Pons (tissue), 1 donor: ENCODE measurements around the gene ADCK1.
"Not testable (repeated sequence)": the region's sequence is repeated elsewhere in the genome, so short reads cannot be mapped to it uniquely, and the experiment has no call there.

Experiments
- DNase-seq: peaks from one replicate; pipeline ENCODE4 v3.0.0-alpha.2; 2016; ENCODE audit warnings: low spot score

ADCK1 gene

DNA sequence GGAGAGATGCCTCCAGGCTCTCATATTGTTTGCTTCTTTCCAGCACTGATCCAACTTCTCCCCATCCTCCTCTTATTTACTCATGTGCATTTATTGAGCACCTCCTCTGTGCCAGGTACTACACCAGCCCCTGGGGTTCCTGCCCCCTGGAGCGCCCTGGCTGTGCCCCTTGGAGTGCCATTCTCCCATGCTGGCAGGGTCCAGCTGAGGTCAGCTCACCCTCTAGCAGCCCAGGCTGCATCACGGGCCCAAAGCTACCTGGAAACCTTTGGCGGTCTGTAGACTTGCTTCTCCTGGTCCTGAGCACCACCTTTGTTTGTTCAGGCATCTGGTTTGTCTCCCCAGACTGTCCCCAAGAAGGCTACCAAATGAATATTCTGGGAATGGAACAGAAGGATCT, 67.0 kb downstream of the ADCK1 start:
- no peak for DNase-seq

DNA sequence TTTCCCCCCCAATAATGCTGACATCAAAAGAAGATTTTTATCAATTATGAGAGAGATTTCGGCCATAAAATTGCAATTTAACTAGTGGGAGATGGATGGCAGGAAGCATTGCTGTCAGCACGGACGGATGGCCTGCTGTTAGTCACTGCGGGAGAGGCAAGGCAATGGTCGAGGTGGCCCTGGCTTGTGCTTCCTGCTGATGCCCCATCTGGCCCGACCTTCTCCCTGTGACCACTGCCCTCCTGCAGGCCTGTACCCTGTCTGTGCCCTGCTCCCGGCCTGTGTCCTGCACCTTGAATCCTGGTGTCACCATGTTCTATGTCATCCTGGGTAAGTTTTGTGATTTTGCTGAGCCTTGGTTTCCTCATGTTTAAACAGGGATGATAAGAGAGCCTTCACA, 67.6 kb downstream of the ADCK1 start:
- no peak for DNase-seq

DNA sequence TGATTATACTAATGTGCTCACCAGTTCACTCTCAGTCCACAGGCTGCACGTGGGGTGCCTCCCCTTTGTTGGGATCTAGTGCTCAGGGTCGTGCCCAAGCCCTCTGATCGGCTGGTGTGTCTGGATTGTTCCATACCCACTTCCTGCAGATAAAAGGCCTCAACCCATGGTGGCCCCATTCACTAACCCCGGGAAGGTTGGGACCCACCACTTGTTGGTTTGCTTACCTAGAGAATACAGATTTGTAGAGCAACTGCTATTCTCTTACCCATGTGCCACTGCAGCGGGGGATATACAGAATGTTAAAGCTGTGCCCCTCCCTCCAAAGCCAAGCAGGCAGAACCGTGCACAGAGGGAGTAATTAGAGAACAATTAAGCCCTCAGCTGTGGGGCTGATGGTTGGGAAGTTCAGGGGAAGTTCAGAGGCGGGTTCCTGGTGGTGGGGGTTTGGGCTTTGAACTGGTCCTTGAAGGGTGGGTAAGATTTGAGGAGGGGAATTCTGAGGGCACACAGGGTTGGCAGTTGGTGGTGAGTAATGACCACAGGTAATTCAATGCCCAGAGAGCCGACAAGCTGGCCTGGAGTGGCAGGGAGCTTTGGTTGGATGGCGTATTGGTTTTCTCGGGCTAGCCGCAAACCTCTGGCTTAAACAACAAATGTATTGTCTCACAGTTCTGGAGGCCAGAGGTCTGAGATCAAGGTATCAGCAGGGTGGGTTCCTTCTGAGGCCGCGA, 68.8 kb downstream of the ADCK1 start:
- DNase-seq: no peak

DNA sequence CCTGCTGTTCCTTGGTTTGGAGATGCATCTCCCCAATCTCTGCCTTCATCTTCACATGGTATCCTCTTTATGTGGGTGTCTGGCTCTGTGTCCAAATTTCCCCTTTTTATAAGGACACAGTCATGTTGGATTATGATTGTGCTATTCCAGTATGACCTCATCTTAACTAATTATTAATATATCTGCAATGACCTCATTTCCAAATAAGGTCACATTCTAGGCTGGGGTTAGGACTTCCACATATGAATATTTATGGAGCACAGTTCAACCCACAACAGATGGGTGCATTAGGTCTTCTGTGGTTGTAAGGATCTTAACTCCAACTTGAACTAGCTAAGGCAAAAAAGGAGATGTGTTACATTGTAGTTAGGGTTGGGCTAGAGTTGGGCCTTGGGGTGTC, 69.4 kb downstream of the ADCK1 start:
- no peak for DNase-seq

DNA sequence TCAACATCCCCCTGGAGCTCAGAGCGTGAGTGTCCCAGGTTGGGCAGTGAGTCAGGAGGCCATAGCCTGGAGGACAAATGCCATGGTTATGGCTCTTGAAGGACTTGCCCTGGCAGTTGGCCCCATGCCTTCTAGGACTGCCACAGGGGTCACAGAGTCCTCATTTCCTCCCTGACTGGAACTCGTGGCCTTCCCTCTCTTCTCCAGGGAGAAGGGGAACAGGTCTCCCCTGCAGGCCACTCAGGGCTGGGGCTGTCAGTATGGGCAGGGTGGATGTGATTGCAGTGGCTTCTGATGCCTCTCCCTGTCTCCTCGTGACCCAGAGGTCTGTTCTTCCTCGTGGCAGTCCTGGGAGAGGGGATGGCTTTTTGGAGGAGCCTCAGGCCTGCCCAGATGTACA, 70.7 kb downstream of the ADCK1 start:
- no peak for DNase-seq

DNA sequence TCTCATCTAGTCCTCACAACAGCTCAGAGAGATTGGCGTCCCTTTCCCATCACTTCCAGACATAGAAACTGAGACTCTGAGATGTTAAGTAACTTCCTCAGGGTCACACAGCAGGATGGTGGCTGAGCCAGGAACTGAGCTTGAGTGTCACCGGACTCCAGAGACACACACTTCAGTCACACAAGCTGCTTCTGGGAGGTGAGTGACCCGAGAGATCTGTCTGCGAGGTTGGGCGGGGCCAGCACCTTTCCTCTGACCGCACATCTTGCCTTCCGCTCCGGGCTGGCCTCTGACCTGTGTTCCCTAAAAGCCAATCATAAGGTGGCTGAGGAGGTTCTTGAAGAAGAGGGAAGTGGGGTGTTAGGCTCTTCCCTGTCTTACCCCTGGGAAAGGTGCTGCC, 72.2 kb downstream of the ADCK1 start:
- no peak for DNase-seq

DNA sequence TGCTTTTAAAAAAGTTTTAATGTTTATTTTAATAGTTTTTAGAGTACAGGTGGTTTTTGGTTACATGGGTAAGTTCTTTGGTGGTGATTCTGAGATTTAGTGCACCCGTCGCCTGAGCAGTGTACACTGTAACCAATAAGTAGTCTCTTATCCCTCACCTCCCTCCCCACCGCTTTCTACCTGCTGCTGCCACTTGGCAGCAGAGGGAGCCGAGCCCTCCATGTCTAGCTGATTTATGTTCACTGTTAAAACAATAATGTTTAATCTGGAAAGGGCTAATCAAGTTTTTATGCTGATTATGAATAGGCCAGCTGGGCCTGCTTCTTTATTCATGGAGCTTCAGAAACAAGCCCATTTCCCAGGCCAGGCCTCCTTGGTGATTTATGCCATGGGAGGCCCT, 73.1 kb downstream of the ADCK1 start:
- no peak for DNase-seq

DNA sequence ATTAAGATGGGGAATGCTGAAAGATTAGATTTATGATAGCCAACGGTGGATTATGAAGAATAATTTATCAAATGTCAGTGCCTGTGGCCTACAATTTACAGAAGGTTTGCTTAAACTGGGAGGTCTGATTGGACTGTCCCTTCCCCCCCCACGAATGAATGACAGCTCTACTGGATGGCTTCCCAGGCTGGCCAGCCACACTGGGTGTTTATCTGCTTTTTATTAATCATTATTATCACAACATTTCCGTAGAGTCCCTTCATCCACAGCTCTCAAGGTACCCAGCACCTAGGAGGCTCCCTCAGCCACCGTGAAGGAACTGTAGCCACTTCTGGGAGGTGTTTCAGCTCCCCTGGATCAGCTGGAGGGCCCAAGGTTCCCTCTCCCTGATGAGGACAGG, 78.9 kb downstream of the ADCK1 start:
- DNase-seq: peak; percentile 30

DNA sequence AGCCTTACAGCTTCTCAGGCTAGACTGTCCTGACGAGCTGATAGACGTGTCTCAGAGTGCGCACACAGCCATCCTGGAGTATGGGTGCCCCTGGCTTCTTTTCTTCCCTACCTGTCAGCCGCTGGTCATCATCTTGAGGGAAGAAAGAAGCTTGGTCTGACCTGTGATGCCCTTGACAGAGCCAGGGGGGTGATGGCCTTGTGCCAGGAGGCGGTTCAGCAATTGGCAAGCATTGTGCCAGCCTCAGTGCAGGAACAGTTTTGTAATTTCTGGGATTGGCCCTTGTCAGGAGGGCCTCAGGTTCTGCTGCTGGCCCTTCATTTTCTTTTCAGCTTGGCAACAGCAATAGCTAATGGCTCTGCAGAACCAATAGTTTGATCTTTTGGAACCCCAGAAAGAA, 80.1 kb downstream of the ADCK1 start:
- no peak for DNase-seq

DNA sequence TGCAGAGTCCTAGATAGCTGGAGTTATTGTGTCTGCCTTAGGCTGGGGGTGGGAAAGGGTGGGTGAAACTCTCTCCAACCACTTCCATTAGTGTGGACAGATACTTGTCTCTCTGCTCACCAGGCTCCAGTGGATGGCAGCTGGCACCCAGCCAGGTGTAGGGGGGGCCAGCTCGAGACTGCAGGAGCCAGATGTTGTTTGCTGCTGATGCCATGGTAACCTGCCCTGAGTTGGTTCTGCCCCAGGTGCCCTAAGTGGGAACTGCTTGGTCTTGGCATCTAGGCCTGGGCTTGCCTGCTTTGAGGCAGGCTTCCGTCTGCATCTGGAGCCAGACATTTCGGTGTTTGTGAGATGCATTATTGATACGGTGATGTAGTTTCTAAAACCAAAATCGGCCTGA, 82.2 kb downstream of the ADCK1 start:
- peak; percentile 56 for DNase-seq

DNA sequence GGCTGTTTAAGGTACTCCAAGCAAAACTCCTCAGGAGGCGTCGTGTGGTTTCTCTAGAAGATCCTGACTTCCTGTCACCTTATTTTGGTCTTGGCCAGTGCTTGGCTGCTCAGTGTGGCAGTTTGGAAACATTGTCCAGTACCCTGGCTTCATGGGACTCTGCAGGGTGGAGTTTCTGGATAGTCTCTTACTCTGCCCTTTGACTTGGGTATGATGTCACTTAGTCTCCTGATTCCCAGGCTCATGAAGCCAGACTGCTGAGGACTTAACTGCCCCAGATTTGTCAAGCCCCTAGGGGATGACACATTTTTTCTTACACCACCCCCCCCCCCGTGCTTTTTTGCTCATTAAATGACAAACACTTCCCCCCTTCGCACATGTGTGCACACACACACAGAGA, 82.7 kb downstream of the ADCK1 start:
- peak; percentile 25 for DNase-seq

DNA sequence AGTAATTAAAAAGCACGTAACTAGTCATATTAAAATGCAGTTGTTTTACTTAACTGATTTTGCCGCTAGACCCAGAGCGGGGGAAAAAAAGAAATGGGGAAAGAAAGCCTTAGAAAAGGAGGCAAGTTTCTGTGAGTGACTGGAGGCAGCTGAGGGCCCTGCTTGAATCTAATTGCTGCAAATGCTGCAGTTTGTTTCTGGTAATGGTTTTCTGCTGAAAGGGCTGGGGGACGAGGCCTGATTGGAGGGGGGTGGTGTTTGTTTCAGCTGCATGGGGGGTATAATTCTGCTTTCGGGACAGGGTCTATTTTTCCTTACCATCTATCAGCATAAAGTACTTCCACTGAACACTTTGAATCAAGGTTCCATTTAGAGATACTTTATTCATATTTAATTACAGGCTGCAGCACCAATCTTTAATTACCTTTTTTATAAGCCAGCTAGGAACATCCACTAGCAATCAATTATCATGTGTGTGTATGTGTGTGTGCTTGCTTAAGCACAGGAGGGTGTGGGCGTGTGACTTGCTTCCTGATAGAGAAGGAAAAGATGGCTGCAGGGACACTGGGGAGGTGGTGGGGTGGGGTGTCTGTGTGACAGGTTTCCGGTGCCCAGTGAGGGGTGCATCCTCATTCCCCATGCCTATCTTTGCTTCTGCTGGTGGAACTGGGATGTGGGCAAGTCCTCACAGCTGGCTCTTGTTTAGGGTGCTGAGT, 83.4 kb downstream of the ADCK1 start:
- no peak for DNase-seq

DNA sequence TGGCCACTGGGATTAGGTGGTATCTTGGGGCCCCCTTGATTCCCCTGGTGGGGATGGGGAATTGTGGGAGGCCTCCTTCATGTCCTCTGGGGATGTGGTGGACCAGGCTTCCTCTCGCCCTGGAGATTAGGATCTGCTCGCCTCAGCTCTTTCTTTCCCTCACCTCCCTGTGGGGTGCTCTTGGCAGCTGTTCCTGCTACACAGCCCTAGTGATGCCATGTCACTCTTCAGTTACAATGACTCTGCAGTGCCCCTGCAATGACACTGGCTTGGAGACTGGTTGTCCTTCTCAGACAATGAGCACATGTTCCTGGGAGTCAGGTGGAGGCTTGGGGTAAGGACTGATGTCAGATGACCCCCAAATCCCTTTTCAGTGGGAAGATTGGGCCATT, 83.9 kb downstream of the ADCK1 start:
- peak; percentile 79 for DNase-seq

DNA sequence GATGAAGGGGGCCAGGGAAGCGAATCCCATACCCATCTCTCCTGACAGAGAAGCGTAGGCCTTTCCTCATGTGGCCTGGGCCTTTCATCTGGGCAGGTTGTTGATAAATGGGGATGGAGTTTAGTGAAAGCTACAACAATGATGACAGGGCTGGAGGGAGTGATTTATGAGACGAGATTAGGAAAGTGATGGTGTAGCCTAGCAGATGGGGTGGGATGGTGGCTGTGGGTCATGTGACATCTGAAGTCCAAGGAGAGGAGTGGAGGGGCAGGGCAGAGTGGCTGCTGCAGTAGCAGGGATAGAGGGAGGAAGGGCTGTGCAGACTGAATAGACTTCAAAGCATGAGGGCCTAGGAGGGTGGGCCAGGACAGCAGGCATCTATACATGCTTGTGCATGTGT, 85.5 kb downstream of the ADCK1 start:
- no peak for DNase-seq

DNA sequence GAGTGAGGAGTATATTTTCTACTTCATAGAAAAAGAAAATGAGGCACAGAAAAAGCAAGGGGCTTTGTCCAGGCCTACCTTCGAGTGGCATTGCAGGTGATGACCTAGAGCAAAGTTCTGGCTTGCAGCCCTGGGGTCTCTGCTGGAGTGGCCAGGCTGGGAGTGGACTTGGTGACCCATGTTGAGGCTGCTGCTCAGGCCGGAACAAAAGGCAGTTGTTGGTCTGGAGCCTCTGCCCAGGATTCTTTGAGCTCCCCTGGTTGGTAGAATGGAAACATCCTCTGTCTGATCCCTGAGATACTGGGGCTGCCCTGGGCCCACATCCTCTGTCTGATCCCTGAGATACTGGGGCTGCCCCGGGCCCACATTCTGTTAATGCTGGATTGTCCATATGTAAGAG, 86.1 kb downstream of the ADCK1 start:
- peak; percentile 25 for DNase-seq

DNA sequence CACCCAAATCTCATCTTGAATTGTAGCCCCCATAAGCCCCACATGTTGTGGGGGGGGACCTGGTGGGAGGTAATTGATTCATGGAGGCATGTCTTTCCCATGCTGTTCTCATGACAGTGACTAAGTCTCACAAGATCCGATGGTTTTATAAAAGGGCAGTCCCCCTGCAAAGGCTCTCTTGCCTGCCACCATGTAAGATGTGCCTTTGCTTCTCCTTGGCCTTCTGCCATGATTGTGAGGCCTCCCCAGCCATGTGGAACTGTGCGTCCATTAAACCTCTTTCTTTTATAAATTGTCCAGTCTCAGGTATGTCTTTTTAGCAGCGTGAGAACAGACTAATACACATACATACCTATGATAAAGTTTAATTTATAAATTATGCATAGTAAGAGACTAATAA, 89.0 kb downstream of the ADCK1 start:
- DNase-seq: not testable (repeated sequence)

DNA sequence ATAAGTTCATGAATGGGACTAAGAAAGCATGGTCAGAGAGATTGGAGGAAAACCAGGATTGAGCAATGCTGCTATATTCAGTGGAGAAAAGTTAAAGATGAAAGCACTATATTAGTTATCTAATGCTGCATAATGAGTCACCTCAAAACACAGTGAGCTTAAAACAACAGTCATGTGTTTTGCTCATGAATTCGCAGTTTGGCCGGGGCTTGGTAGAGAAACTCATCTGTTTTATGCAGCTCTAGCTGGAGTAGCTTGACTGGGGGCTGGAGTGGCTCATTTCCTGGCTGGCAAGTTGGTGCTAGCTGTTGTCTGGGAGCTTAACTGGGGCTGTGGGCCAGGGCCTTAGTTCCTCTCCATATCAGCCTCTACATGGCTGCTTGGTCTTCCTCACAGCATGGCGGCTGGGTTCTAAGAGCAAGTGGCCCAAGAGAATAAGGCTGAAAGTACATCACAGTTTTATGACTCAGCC, 90.1 kb downstream of the ADCK1 start:
- no peak for DNase-seq

DNA sequence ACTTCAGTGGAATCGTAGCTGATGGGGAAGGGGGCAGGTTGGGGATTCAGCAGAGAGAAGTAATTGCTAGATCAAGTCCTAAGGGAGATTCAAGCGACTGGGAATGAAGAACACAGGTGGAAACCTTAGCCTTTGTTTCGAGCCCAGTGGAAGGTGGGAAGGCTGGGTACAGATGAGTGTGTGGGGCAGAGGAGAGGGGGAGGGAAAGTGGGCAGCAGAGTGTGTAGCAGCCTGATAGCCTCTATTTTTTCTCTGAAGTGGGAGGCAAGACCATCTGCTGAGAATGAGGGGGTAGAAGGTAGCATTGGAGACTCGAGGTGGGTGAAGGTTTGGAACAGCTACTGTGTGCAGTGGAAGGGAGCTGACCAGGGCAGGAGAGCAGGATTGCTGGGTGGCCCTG, 91.0 kb downstream of the ADCK1 start:
- no peak for DNase-seq

DNA sequence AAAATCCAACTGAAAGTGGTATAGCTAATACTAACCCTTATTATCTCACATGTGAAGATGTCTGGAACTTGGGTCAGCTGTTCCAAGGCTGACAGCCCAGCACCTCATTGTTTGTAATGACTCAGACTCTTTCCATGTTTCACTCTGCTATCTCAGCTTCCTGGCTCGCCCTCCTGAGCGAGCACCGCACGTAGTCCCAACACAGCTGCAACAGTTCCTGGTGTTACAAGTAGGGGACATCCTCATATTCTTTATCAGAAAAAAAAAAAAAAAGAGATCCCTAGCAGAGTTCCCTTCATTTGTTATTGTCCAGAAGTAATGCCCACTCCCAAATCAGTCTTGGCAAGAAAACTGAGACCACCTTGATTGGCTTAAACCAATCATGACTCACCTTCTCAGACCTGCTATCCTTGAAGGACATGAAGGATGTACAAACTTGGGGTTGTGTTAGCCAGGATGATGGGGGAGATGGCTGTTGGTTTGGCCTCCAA, 92.5 kb downstream of the ADCK1 start:
- DNase-seq: no peak

DNA sequence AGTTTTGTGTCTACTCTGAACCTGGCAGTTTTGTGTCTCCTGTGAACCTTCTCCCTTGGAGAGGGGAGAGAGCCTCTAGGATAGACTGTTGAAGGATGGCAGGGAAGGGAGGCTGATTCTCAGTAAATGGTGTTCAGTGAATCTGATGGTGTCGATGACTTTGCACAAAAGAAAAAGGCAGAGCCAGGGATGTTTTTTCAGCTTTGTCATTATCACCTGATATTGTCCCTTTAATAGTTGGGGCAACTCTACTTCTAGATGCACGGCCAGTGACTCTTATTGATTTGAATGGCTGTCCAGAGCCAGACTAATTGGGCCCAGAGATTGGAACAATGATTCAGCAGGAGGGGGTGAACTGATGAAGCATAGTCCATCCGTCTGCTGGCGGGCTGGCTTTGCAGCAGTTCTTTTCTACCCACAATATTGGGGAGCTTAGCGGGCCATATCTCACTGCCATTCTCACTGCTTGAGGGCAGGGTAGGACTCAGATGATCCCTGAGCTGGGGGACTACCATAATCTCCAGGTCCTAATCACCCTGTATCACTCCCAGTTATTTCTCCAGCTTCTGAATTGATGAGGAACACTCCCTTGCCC, 93.1 kb downstream of the ADCK1 start:
- DNase-seq: no peak

DNA sequence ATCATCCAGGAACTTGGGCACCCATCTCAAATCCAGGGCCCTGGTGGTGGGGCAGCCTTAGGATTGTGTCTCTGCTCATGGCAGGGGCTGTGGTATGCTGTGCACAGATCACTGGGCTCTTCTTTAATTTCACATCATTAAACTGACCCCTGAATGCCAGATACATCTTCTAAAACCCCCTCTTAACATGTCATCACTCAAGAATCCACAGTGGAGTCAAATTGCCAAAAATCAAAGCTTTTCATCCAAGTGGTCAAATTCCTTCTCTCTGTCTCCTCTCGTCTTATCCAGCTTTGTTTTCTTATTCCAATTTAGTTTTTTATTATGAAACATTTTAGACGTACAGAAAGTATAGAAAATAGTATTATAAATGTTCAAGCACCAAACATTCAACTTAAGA, 97.5 kb downstream of the ADCK1 start:
- no peak for DNase-seq

DNA sequence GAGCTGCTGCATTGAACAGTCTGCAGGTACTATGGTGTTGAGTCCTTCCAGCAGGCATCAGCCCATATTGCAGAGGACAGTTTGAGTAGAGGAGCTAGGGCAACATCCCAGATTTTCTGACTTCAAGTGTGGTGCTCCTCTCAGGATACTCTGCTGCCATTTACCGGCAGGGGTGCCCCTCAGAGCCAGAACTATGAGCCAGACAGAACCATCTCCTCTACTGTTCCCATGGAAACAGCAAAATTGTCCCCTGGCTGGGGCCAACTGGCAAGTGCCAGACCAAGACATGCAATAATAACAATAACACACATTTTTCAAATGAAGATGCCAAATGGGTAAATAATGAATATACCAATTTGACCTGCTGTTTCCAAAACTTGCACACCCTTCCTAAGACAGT, 102.9 kb downstream of the ADCK1 start:
- peak; percentile 28 for DNase-seq

DNA sequence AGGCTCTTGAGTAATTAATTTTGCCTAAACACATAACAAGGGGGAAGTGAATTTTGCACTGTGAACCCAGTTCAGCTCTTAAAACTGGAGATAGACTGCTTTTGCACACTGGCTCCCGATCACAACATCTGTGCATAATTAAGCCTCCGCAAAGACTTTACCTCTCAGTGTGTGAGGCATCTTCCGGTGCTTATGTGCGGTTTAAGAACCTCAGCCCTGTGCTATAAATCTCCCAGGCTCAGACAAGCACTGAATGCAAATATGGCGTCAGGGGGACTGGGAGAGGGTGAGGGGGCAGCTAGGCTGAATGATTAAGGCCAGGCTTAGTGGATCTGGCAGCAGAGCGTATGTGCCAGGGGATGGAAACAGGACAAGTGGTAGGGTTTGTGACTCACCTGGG, 103.3 kb downstream of the ADCK1 start:
- no peak for DNase-seq
